Activated T-cell treated with anti-CD3 and anti-CD28 coated beads, Interleukin-2, amount 50 U/mL, for 72 hours (primary cell): ENCODE results near the gene RPL38. TPM values are rescaled to one million over a fixed set of nuclear protein-coding genes. Genes with fewer than 3 reads are reported as not detected.
"Not testable (repeated sequence)": the region's sequence is repeated elsewhere in the genome, so short reads cannot be mapped to it uniquely, and the experiment has no call there.

Experiments
- ATAC-seq, 2 donors: fragments of 150-1000 bp; cut with Tn5 transposase; replicated peaks in 1 of 2; 2 replicates each; pipeline ENCODE4 v1.10.0; 2021; ENCODE audit warnings: moderate library complexity in 2 of 2, mild to moderate bottlenecking in 1 of 2
- DNase-seq, 2 donors: peaks; one replicate each; pipeline ENCODE4 v3.0.0; 2021 to 2022; ENCODE audit warnings: mixed read lengths in 1 of 2
- H3K27ac Mint-ChIP-seq: one replicate; pipeline ENCODE4 v1.8.0; 2022; ENCODE audit warnings: mild to moderate bottlenecking, moderate library complexity, mixed read lengths
- H3K27me3 Mint-ChIP-seq: one replicate; pipeline ENCODE4 v1.8.0; 2022; ENCODE audit warnings: low read depth, mixed read lengths
- H3K36me3 Mint-ChIP-seq, 2 donors: one replicate each; pipeline ENCODE4 v1.8.0; 2022; ENCODE audit warnings: mixed read lengths in 2 of 2, mild to moderate bottlenecking in 1 of 2; ENCODE audit not compliant: insufficient read depth in 2 of 2
- H3K4me1 Mint-ChIP-seq: one replicate; pipeline ENCODE4 v1.8.0; 2022; ENCODE audit warnings: low read depth, mixed read lengths
- H3K4me3 Mint-ChIP-seq, 2 donors: one replicate each; pipeline ENCODE4 v1.8.0; 2022; ENCODE audit warnings: mild to moderate bottlenecking in 2 of 2, mixed read lengths in 2 of 2, moderate library complexity in 2 of 2
- H3K9me3 Mint-ChIP-seq, 2 donors: one replicate each; pipeline ENCODE4 v1.8.0; 2022; ENCODE audit warnings: mixed read lengths in 2 of 2
- total RNA-seq, 2 donors: library from RNA; stranded (reverse); gene quantifications; one replicate each; pipeline ENCODE4 v1.2.3, GENCODE V29; 2022

RPL38 gene
- total RNA-seq, 2 donors from 2014 or later, result 1,255 to 1,305 TPM

GRCh38 chr17:74170924-74171323 is 32.6 kb upstream of the RPL38 start:
- Mint-ChIP-seq H3K4me1 (no peaks in the 10 kb centered on the region), H3K4me3 (no peak overlapping the region), H3K27ac (no peak overlapping the region), H3K9me3 (no peaks in the 10 kb centered on the region), H3K36me3 (no peaks in the 10 kb centered on the region), H3K27me3 (peaks cover 38% of the 10 kb centered on the region)
- DNase-seq (no peak), ATAC-seq (no peak)

GRCh38 chr17:74172700-74173099 is 30.8 kb upstream of the RPL38 start:
- no peak overlapping the region for H3K4me3 Mint-ChIP-seq
- ATAC-seq (no peak), DNase-seq (no peak)
- H3K9me3 Mint-ChIP-seq, result no peaks in the 10 kb centered on the region
- no peaks in the 10 kb centered on the region for H3K4me1 Mint-ChIP-seq
- no peaks in the 10 kb centered on the region for H3K36me3 Mint-ChIP-seq
- H3K27me3 Mint-ChIP-seq, result peaks cover 47% of the 10 kb centered on the region
- no peak overlapping the region for H3K27ac Mint-ChIP-seq

- H3K4me3 Mint-ChIP-seq, result no peak overlapping the region
- DNase-seq (peak; percentile 35 to 40), ATAC-seq (peak; percentile 59)
- H3K27ac Mint-ChIP-seq, result no peak overlapping the region
- H3K27me3 Mint-ChIP-seq, result peaks cover 48% of the 10 kb centered on the region
- no peaks in the 10 kb centered on the region for H3K9me3 Mint-ChIP-seq
- H3K4me1 Mint-ChIP-seq, result no peaks in the 10 kb centered on the region
- H3K36me3 Mint-ChIP-seq, result no peaks in the 10 kb centered on the region
These were observed 26.9 kb upstream of the RPL38 start for GRCh38 chr17:74176546-74177001.

- H3K36me3 Mint-ChIP-seq, result no peaks in the 10 kb centered on the region
- H3K27me3 Mint-ChIP-seq, result peaks cover 48% of the 10 kb centered on the region
- DNase-seq (no peak), ATAC-seq (no peak)
- H3K4me1 Mint-ChIP-seq, result no peaks in the 10 kb centered on the region
- no peak overlapping the region for H3K4me3 Mint-ChIP-seq
- H3K27ac Mint-ChIP-seq, result no peak overlapping the region
- H3K9me3 Mint-ChIP-seq, result no peaks in the 10 kb centered on the region
These were observed 26.4 kb upstream of the RPL38 start for GRCh38 chr17:74177018-74177450.

- H3K27ac Mint-ChIP-seq, result no peak overlapping the region
- peaks cover 42% of the 10 kb centered on the region for H3K27me3 Mint-ChIP-seq
- DNase-seq (no peak), ATAC-seq (no peak)
- no peaks in the 10 kb centered on the region for H3K36me3 Mint-ChIP-seq
- H3K4me1 Mint-ChIP-seq, result no peaks in the 10 kb centered on the region
- H3K9me3 Mint-ChIP-seq, result no peaks in the 10 kb centered on the region
- H3K4me3 Mint-ChIP-seq, result no peak overlapping the region
These were observed 23.9 kb upstream of the RPL38 start for GRCh38 chr17:74179576-74179975.

GRCh38 chr17:74180336-74180735 is 23.1 kb upstream of the RPL38 start:
- Mint-ChIP-seq H3K36me3 (no peaks in the 10 kb centered on the region), H3K27ac (no peak overlapping the region), H3K4me3 (no peak overlapping the region), H3K4me1 (no peaks in the 10 kb centered on the region), H3K9me3 (no peaks in the 10 kb centered on the region), H3K27me3 (peaks cover 34% of the 10 kb centered on the region)
- ATAC-seq (no peak), DNase-seq (no peak)

- Mint-ChIP-seq H3K27me3 (peaks cover 31% of the 10 kb centered on the region), H3K36me3 (no peaks in the 10 kb centered on the region), H3K4me3 (no peak overlapping the region), H3K4me1 (no peaks in the 10 kb centered on the region), H3K27ac (no peak overlapping the region), H3K9me3 (no peaks in the 10 kb centered on the region)
- ATAC-seq (no peak), DNase-seq (no peak)
These were observed 22.1 kb upstream of the RPL38 start for GRCh38 chr17:74181341-74181740.

GRCh38 chr17:74182041-74182723 is 21.3 kb upstream of the RPL38 start:
- Mint-ChIP-seq H3K4me1 (no peaks in the 10 kb centered on the region), H3K36me3 (no peaks in the 10 kb centered on the region), H3K27me3 (peaks cover 29% of the 10 kb centered on the region), H3K4me3 (no peak overlapping the region), H3K9me3 (no peaks in the 10 kb centered on the region), H3K27ac (no peak overlapping the region)
- DNase-seq, result no peak
- ATAC-seq, result no peak

- H3K27me3 Mint-ChIP-seq, result peaks cover 31% of the 10 kb centered on the region
- DNase-seq (no peak), ATAC-seq (no peak)
- H3K4me3 Mint-ChIP-seq, result no peak overlapping the region
- no peaks in the 10 kb centered on the region for H3K36me3 Mint-ChIP-seq
- H3K4me1 Mint-ChIP-seq, result no peaks in the 10 kb centered on the region
- H3K27ac Mint-ChIP-seq, result no peak overlapping the region
- no peaks in the 10 kb centered on the region for H3K9me3 Mint-ChIP-seq
These were observed 20.1 kb upstream of the RPL38 start for GRCh38 chr17:74183411-74183810.

GRCh38 chr17:74185571-74186185 is 17.8 kb upstream of the RPL38 start:
- no peak for ATAC-seq
- Mint-ChIP-seq H3K4me1 (no peaks in the 10 kb centered on the region), H3K9me3 (no peaks in the 10 kb centered on the region), H3K27ac (no peak overlapping the region), H3K36me3 (no peaks in the 10 kb centered on the region), H3K27me3 (peaks cover 18% of the 10 kb centered on the region), H3K4me3 (no peak overlapping the region)
- no peak for DNase-seq

GRCh38 chr17:74186498-74186897 is 17.0 kb upstream of the RPL38 start:
- peaks cover 16% of the 10 kb centered on the region for H3K27me3 Mint-ChIP-seq
- H3K4me3 Mint-ChIP-seq, result no peak overlapping the region
- H3K9me3 Mint-ChIP-seq, result no peaks in the 10 kb centered on the region
- H3K36me3 Mint-ChIP-seq, result no peaks in the 10 kb centered on the region
- no peaks in the 10 kb centered on the region for H3K4me1 Mint-ChIP-seq
- no peak overlapping the region for H3K27ac Mint-ChIP-seq
- DNase-seq (no peak), ATAC-seq (no peak)

- no peak for ATAC-seq
- DNase-seq, result no peak
- H3K9me3 Mint-ChIP-seq, result no peaks in the 10 kb centered on the region
- peaks cover 18% of the 10 kb centered on the region for H3K27me3 Mint-ChIP-seq
- H3K4me1 Mint-ChIP-seq, result no peaks in the 10 kb centered on the region
- H3K4me3 Mint-ChIP-seq, result no peak overlapping the region
- H3K36me3 Mint-ChIP-seq, result no peaks in the 10 kb centered on the region
- H3K27ac Mint-ChIP-seq, result no peak overlapping the region
These were observed 15.7 kb upstream of the RPL38 start for GRCh38 chr17:74187761-74188160.

- H3K4me1 Mint-ChIP-seq, H3K36me3 Mint-ChIP-seq, H3K9me3 Mint-ChIP-seq, ATAC-seq, DNase-seq, H3K27ac Mint-ChIP-seq, H3K4me3 Mint-ChIP-seq: not testable (repeated sequence)
- peaks cover 21% of the 10 kb centered on the region for H3K27me3 Mint-ChIP-seq
These were observed 14.8 kb upstream of the RPL38 start for GRCh38 chr17:74188687-74189086.

GRCh38 chr17:74190154-74190553 is 13.3 kb upstream of the RPL38 start:
- H3K27me3 Mint-ChIP-seq, result peaks cover 21% of the 10 kb centered on the region

More at GRCh38 chr17:74190154-74190553, 13.3 kb upstream of the RPL38 start:
- no peak overlapping the region for H3K27ac Mint-ChIP-seq
- no peaks in the 10 kb centered on the region for H3K4me1 Mint-ChIP-seq
- ATAC-seq (peak; percentile 41 to 56), DNase-seq (no peak)
- no peaks in the 10 kb centered on the region for H3K36me3 Mint-ChIP-seq
- no peak overlapping the region for H3K4me3 Mint-ChIP-seq
- H3K9me3 Mint-ChIP-seq, result no peaks in the 10 kb centered on the region
